RWPE1 (cell line): Measurements from ENCODE around the gene ABHD11.

Source experiments
- CTCF ChIA-PET: fragments of 350-600 bp; sonication (Branson Sonifier 250); formaldehyde crosslinking; extraction: SDS; loops from one replicate; lab custom pipeline; 2021; lab: Yijun Ruan, JAX
- POLR2A ChIA-PET: fragments of 400-600 bp; formaldehyde crosslinking; extraction: SDS; loops from one replicate; lab custom pipeline; 2020; ENCODE audit warnings: antibody characterized with exemption; ENCODE audit not compliant: low non-redundant PET; lab: Yijun Ruan, JAX
- DNase-seq: peaks from one replicate; pipeline ENCODE4 v3.0.0; 2012; ENCODE audit warnings: low spot score
- H3K27ac ChIP-seq: fragments of 450-650 bp; 2 replicates; pipeline ENCODE4 v1.5.1; 2017
- TF ChIP-seq, protein P1 (sequence below): fragments of 450-650 bp; conservative IDR thresholded peaks from 2 replicates; pipeline ENCODE4 v1.5.1; 2017; ENCODE audit warnings: low read depth, mild to moderate bottlenecking

The ABHD11 gene

DNA sequence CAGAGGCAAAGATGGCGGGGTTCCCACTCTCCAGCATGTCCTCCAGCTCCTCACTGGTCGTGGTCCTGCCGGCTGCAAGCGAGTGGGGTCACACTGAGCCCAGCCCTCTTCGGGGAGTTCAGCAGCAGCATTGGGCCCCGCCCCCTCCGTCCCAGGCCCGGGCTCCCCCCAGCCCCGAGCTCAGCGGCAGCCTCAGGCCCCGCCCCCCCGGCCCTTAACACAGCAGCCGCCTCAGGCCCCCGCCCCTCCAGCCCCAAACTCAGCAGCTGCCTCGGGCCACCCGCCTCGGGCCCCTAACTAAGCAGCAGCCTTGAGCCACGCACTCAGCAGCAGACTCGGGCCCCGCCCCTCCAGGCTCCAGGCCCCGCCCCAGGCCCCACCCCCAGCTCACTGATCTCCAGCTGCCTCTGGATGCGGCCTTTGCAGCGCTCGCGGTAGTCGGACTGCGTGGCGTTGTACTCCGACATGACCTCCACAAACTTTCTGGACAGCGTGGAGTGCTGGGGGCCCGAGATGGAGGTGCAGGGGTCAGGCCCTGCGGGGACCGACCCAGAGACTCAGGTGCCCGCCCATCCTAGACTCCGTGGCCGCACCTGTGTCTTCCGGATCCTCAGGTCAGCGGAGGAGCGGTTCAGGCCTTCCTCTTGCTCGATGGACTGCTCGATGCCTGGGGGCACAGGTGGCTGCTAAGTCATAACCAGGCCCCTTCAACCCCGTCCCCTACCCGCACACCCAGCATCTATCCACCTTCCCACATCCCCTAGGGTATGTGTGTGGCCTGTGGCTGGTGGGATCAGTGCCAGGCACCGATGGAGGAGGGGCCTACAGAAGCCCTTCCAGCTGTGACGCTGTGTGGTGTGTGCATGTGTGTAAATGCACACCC lies 34.6 kb downstream of the ABHD11 start:
- ChIA-PET POLR2A (no interaction called here), CTCF (interaction anchor here (0.6 to 1.2 kb wide), 4 partner anchors 24 to 336 kb away, joined by 3 to 4 read pairs (median 4); no protein-coding TSS in a partner anchor)
- peak overlapping the region; percentile 90 for H3K27ac ChIP-seq
- no peak for DNase-seq
- TF ChIP-seq, protein P1, sequence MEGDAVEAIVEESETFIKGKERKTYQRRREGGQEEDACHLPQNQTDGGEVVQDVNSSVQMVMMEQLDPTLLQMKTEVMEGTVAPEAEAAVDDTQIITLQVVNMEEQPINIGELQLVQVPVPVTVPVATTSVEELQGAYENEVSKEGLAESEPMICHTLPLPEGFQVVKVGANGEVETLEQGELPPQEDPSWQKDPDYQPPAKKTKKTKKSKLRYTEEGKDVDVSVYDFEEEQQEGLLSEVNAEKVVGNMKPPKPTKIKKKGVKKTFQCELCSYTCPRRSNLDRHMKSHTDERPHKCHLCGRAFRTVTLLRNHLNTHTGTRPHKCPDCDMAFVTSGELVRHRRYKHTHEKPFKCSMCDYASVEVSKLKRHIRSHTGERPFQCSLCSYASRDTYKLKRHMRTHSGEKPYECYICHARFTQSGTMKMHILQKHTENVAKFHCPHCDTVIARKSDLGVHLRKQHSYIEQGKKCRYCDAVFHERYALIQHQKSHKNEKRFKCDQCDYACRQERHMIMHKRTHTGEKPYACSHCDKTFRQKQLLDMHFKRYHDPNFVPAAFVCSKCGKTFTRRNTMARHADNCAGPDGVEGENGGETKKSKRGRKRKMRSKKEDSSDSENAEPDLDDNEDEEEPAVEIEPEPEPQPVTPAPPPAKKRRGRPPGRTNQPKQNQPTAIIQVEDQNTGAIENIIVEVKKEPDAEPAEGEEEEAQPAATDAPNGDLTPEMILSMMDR: no peak

DNA sequence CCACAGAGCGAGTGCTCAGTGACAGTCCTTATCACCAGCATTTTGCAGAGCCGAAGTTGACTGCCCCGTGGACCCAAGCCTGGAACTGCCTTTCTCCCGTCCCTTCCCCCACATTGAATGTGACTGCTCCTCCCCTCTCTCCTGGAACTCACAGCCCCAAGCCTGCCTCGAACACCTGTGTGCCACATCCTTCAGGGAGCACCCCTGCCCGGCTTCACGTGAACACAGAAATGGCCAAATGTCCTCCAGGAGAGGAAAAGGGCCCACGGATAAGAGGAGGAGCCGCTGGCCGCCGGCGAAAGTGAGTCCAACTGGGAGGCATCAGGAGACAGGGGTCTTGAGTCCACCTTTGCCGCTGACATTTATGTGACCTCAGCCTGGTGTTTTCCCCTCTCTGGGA lies 35.4 kb downstream of the ABHD11 start:
- POLR2A ChIA-PET: no interaction called here
- TF ChIP-seq, protein P1: no peak
- DNase-seq: no peak
- H3K27ac ChIP-seq: peak overlapping the region; percentile 90
- CTCF ChIA-PET: interaction anchor here (0.6 to 1.2 kb wide), 2 partner anchors 25 to 108 kb away, joined by 4 read pairs; no protein-coding TSS in a partner anchor

GRCh38 chr7:73702665-73703064 lies 35.9 kb downstream of the ABHD11 start:
- TF ChIP-seq, protein P1: no peak
- DNase-seq: no peak
- ChIA-PET CTCF (interaction anchor here (0.9 to 1.2 kb wide), 2 partner anchors 23 to 25 kb away, joined by 3 to 4 read pairs; no protein-coding TSS in a partner anchor), POLR2A (no interaction called here)
- H3K27ac ChIP-seq: peak overlapping the region; percentile 90

GRCh38 chr7:73702226-73702625 lies 36.4 kb downstream of the ABHD11 start:
- CTCF ChIA-PET: interaction anchor here (0.7 to 0.9 kb wide), 2 partner anchors 9 to 23 kb away, joined by 3 read pairs; no protein-coding TSS in a partner anchor
- TF ChIP-seq, protein P1: no peak
- POLR2A ChIA-PET: no interaction called here
- no peak for DNase-seq
- peak overlapping the region; percentile 90 for H3K27ac ChIP-seq

GRCh38 chr7:73701357-73701995 lies 37.1 kb downstream of the ABHD11 start:
- TF ChIP-seq, protein P1: peak; percentile 79
- ChIA-PET CTCF (interaction anchor here (0.6 to 1.1 kb wide), 6 partner anchors 8 to 65 kb away, joined by 3 to 4 read pairs (median 3); no protein-coding TSS in a partner anchor), POLR2A (no interaction called here)
- DNase-seq: no peak
- H3K27ac ChIP-seq: peak overlapping the region; percentile 90

- no peak for DNase-seq
- TF ChIP-seq, protein P1: no peak
- ChIA-PET CTCF (interaction anchor here (0.6 to 1.1 kb wide), 6 partner anchors 7 to 88 kb away, joined by 3 to 4 read pairs (median 4); no protein-coding TSS in a partner anchor), POLR2A (no interaction called here)
- peak overlapping the region; percentile 90; the same call in 1 of the 2 replicates for H3K27ac ChIP-seq
Observed at GRCh38 chr7:73700581-73701134, 37.9 kb downstream of the ABHD11 start.
